ENCODE results near the gene MEGF8. TPM values are rescaled to one million over a fixed set of nuclear protein-coding genes. Genes with fewer than 3 reads are reported as not detected.

Gene MEGF8
- total and polyA plus RNA-seq, 10 of the 15 experiments (the other 5 are each of a cell fraction or from before 2014, with no cell fraction given), result 0.43 to 12.8 (median 2.7) TPM

DNA sequence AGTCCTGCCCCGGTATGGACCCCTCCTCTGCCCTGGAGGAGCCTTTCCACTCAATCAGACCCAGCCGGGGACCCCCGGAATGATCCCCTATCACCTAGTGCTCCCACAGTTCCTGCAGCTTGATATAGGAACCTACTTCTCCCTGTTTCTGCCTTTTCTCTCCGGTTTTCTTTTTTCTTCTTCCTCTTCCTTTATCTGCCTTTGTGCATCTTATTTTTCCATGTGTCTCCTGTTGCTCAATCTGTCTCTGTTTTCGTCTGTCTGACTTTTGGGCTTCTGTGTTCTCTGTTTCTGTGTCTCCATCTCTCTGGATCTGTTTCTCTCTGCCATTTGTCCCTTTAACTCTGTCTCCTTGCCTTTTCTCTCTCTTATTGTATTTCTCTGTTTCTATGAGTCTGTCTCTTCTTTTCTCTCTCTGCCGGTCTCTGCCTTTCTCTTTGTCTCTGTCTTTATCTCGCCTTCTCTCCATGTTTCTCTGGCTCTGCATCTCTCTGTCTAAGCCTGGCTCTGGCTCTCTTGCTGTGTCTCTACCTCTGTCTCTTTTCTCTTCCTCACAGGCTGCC lies 10.0 kb downstream of the MEGF8 start (continued):
- TF ChIP-seq, protein P1, sequence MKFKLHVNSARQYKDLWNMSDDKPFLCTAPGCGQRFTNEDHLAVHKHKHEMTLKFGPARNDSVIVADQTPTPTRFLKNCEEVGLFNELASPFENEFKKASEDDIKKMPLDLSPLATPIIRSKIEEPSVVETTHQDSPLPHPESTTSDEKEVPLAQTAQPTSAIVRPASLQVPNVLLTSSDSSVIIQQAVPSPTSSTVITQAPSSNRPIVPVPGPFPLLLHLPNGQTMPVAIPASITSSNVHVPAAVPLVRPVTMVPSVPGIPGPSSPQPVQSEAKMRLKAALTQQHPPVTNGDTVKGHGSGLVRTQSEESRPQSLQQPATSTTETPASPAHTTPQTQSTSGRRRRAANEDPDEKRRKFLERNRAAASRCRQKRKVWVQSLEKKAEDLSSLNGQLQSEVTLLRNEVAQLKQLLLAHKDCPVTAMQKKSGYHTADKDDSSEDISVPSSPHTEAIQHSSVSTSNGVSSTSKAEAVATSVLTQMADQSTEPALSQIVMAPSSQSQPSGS (IDR thresholded peaks at IDR 0.05; ENCODE audit: low read length), result no peak
- no peak for TF ChIP-seq ZNF217 (IDR thresholded peaks at IDR 0.05)
- no peak for TF ChIP-seq POU2F2 (IDR thresholded peaks at IDR 0.05; ENCODE audit: borderline replicate concordance, low read depth, low read length)

DNA sequence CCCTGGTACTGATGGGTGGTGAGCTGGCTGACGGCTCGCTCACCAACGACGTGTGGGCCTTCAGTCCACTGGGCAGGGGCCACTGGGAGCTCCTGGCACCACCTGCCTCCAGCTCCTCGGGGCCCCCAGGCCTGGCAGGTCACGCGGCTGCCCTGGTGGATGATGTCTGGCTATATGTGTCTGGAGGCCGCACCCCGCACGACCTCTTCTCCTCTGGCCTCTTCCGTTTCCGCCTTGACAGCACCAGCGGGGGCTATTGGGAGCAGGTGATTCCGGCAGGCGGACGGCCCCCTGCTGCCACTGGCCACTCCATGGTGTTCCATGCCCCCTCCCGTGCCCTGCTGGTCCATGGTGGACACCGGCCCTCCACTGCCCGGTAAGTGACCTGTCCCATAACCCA lies 10.5 kb downstream of the MEGF8 start:
- ATAC-seq (no peak), FAIRE-seq (no peak), DNase-seq (ENCODE audit: low read depth, low spot score) (no peak)
- Histone ChIP-seq H3K79me2 (ENCODE audit: control insufficient read depth, insufficient read depth, low read length) (no peaks in the 10 kb centered on the region), H3K4me3 (no peak overlapping the region), H4K20me1 (ENCODE audit: control insufficient read depth, insufficient read depth) (no peaks in the 10 kb centered on the region), H3K9ac (ENCODE audit: control insufficient read depth, insufficient read depth, low read length) (no peak overlapping the region), H3K27ac (ENCODE audit: control insufficient read depth, insufficient read depth) (no peak overlapping the region), H3K36me3 (ENCODE audit: control insufficient read depth in 2 of 2, insufficient read depth in 2 of 2, low read length in 1 of 2) (peaks cover 0 to 3% of the 10 kb centered on the region in 2 experiments; a peak in 3 of 4 replicates), H2AFZ (ENCODE audit: control insufficient read depth, low read depth, low read length) (no peak overlapping the region), H3K9me3 (replicated peaks; ENCODE audit: control insufficient read depth, insufficient read depth, low read length) (no peaks in the 10 kb centered on the region), H3K4me2 (ENCODE audit: control insufficient read depth, insufficient read depth) (no peak overlapping the region), H3K27me3 (replicated peaks in 1 of 2; ENCODE audit: control insufficient read depth in 2 of 2, insufficient read depth in 2 of 2, low read length in 1 of 2) (no peaks in the 10 kb centered on the region), H3K4me1 (ENCODE audit: control insufficient read depth, insufficient read depth, low read length) (no peaks in the 10 kb centered on the region)
- no TSS peak for BruUV-seq (replicated peaks)
- ChIA-PET SMC1A (ENCODE audit: uncharacterized antibody, unreplicated experiment) (no interaction called here), POLR2A (no interaction called here), CTCF (no interaction called here), RAD21 (ENCODE audit: unreplicated experiment) (no interaction called here)
- WGBS (ENCODE audit: insufficient coverage, insufficient replicate concordance, low lambda C conversion rate, missing lambda C conversion rate), result 88% methylated on average over 19 of the region's 19 CpGs
- intact Hi-C loops (cut with micrococcal nuclease; ENCODE audit: unreplicated experiment), result no loop called here
- in situ Hi-C loops (cut with MboI), result no loop called here
- TF ChIP-seq RCOR1 (conservative IDR thresholded peaks at IDR 0.05; ENCODE audit: low read depth, low read length) (no peak), TBL1XR1 (IDR thresholded peaks at IDR 0.05; ENCODE audit: low read depth, low read length) (no peak), KAT2A (conservative IDR thresholded peaks at IDR 0.05; ENCODE audit: control insufficient read depth, low read depth, low read length) (no peak), TCF7 (IDR thresholded peaks at IDR 0.05; ENCODE audit: borderline replicate concordance) (no peak), BHLHE40 (IDR thresholded peaks at IDR 0.05; ENCODE audit: borderline replicate concordance in 1 of 2, low read depth in 2 of 2, low read length in 1 of 2) (no peak), HDGF (IDR thresholded peaks at IDR 0.05) (no peak), ZNF207 (IDR thresholded peaks at IDR 0.05; ENCODE audit: borderline replicate concordance) (no peak), RBBP5 (conservative IDR thresholded peaks at IDR 0.05) (no peak), NFYB (IDR thresholded peaks at IDR 0.05; ENCODE audit: insufficient read depth, low read depth, low read length) (no peak), ETV6 (conservative IDR thresholded peaks at IDR 0.05 in 1 of 2, IDR thresholded peaks at IDR 0.05 in 1 of 2; ENCODE audit: borderline replicate concordance in 1 of 2, low read depth in 1 of 2) (no peak), MTA3 (IDR thresholded peaks at IDR 0.05; ENCODE audit: borderline replicate concordance, low read length) (no peak), ZZZ3 (IDR thresholded peaks at IDR 0.05; ENCODE audit: control insufficient read depth, insufficient read length, low read depth) (no peak), SMC3 (IDR thresholded peaks at IDR 0.05; ENCODE audit: borderline replicate concordance, low read length) (no peak)
- TF ChIP-seq, protein P2, sequence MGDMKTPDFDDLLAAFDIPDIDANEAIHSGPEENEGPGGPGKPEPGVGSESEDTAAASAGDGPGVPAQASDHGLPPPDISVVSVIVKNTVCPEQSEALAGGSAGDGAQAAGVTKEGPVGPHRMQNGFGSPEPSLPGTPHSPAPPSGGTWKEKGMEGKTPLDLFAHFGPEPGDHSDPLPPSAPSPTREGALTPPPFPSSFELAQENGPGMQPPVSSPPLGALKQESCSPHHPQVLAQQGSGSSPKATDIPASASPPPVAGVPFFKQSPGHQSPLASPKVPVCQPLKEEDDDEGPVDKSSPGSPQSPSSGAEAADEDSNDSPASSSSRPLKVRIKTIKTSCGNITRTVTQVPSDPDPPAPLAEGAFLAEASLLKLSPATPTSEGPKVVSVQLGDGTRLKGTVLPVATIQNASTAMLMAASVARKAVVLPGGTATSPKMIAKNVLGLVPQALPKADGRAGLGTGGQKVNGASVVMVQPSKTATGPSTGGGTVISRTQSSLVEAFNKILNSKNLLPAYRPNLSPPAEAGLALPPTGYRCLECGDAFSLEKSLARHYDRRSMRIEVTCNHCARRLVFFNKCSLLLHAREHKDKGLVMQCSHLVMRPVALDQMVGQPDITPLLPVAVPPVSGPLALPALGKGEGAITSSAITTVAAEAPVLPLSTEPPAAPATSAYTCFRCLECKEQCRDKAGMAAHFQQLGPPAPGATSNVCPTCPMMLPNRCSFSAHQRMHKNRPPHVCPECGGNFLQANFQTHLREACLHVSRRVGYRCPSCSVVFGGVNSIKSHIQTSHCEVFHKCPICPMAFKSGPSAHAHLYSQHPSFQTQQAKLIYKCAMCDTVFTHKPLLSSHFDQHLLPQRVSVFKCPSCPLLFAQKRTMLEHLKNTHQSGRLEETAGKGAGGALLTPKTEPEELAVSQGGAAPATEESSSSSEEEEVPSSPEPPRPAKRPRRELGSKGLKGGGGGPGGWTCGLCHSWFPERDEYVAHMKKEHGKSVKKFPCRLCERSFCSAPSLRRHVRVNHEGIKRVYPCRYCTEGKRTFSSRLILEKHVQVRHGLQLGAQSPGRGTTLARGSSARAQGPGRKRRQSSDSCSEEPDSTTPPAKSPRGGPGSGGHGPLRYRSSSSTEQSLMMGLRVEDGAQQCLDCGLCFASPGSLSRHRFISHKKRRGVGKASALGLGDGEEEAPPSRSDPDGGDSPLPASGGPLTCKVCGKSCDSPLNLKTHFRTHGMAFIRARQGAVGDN (IDR thresholded peaks at IDR 0.05), result no peak
- TF ChIP-seq, protein P3, sequence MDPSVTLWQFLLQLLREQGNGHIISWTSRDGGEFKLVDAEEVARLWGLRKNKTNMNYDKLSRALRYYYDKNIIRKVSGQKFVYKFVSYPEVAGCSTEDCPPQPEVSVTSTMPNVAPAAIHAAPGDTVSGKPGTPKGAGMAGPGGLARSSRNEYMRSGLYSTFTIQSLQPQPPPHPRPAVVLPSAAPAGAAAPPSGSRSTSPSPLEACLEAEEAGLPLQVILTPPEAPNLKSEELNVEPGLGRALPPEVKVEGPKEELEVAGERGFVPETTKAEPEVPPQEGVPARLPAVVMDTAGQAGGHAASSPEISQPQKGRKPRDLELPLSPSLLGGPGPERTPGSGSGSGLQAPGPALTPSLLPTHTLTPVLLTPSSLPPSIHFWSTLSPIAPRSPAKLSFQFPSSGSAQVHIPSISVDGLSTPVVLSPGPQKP (IDR thresholded peaks at IDR 0.05; ENCODE audit: low read depth, low read length), result no peak

Measured in GM12878 (cell line).